ENCODE results near the gene KIAA0753.

- TF ChIP-seq, protein P1, sequence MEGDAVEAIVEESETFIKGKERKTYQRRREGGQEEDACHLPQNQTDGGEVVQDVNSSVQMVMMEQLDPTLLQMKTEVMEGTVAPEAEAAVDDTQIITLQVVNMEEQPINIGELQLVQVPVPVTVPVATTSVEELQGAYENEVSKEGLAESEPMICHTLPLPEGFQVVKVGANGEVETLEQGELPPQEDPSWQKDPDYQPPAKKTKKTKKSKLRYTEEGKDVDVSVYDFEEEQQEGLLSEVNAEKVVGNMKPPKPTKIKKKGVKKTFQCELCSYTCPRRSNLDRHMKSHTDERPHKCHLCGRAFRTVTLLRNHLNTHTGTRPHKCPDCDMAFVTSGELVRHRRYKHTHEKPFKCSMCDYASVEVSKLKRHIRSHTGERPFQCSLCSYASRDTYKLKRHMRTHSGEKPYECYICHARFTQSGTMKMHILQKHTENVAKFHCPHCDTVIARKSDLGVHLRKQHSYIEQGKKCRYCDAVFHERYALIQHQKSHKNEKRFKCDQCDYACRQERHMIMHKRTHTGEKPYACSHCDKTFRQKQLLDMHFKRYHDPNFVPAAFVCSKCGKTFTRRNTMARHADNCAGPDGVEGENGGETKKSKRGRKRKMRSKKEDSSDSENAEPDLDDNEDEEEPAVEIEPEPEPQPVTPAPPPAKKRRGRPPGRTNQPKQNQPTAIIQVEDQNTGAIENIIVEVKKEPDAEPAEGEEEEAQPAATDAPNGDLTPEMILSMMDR (IDR thresholded peaks at IDR 0.05), result no peak
- TF ChIP-seq POLR2A (IDR thresholded peaks at IDR 0.05), result no peak
These were observed 69.1 kb downstream of the KIAA0753 start for GRCh38 chr17:6571452-6571781.
